ENCODE results near the gene PECR. TPM values are rescaled to one million over a fixed set of nuclear protein-coding genes. Genes with fewer than 3 reads are reported as not detected.

Gene PECR
- total and polyA plus RNA-seq, 4 donors, result 10.6 to 25.9 (median 13.4) TPM

- H3K27me3 ChIP-seq (ENCODE audit: control insufficient read depth in 3 of 3, insufficient read depth in 3 of 3, low read length in 2 of 3), result no peaks in the 10 kb centered on the region
- no peaks in the 10 kb centered on the region for H3K9me3 ChIP-seq (ENCODE audit: control insufficient read depth in 4 of 4, insufficient read depth in 3 of 4, low read length in 3 of 4)
- no peak for DNase-seq
- no peak overlapping the region for H3K27ac ChIP-seq (ENCODE audit: low read depth in 1 of 2, low read length in 1 of 2)
- no peak overlapping the region for H3K4me3 ChIP-seq
- 89 to 92% methylated on average over 3 of the region's 3 CpGs for WGBS, 2 donors
- no peak overlapping the region for H3K9ac ChIP-seq (ENCODE audit: insufficient read depth in 1 of 2, low read length in 2 of 2)
- H3K4me1 ChIP-seq (ENCODE audit: control insufficient read depth in 5 of 5, insufficient read depth in 5 of 5, low read length in 5 of 5), result peaks cover 0 to 7% (median 3%) of the 10 kb centered on the region in 5 donors
- ATAC-seq (ENCODE audit: insufficient read depth, low FRiP score), result no peak
- TF ChIP-seq, protein P1, sequence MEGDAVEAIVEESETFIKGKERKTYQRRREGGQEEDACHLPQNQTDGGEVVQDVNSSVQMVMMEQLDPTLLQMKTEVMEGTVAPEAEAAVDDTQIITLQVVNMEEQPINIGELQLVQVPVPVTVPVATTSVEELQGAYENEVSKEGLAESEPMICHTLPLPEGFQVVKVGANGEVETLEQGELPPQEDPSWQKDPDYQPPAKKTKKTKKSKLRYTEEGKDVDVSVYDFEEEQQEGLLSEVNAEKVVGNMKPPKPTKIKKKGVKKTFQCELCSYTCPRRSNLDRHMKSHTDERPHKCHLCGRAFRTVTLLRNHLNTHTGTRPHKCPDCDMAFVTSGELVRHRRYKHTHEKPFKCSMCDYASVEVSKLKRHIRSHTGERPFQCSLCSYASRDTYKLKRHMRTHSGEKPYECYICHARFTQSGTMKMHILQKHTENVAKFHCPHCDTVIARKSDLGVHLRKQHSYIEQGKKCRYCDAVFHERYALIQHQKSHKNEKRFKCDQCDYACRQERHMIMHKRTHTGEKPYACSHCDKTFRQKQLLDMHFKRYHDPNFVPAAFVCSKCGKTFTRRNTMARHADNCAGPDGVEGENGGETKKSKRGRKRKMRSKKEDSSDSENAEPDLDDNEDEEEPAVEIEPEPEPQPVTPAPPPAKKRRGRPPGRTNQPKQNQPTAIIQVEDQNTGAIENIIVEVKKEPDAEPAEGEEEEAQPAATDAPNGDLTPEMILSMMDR (IDR thresholded peaks at IDR 0.05; ENCODE audit: control extremely low read depth, extremely low read depth), result no peak
- H3K36me3 ChIP-seq (ENCODE audit: control insufficient read depth in 4 of 4, insufficient read depth in 4 of 4, low read length in 4 of 4), result no peaks in the 10 kb centered on the region
Measured at GRCh38 chr2:216104691-216105090, 23.1 kb upstream of the PECR start.

DNA sequence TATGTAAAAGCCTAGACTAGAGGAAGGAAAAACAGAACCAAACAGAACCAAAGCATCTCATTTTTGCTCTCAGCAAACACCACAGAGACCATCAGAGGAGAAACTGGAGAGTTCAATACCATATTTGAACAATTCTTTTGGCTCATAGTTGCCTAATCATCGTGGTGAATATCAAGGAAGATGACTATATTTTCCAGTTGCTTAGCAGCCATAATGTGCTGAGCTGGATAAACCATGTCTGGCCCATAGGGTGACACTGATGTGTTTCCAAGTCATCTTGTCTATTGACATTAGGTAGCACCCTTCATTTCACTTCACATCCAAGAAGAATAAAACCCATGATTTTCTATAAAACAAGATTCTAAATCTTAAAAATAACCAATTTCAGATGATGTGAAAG is 21.6 kb upstream of the PECR start:
- DNase-seq (no peak), ATAC-seq (ENCODE audit: insufficient read depth, low FRiP score) (no peak)
- Histone ChIP-seq H3K27ac (ENCODE audit: low read depth in 1 of 2, low read length in 1 of 2) (no peak overlapping the region), H3K9ac (ENCODE audit: insufficient read depth in 1 of 2, low read length in 2 of 2) (no peak overlapping the region), H3K9me3 (ENCODE audit: control insufficient read depth in 4 of 4, insufficient read depth in 3 of 4, low read length in 3 of 4) (no peaks in the 10 kb centered on the region), H3K4me3 (no peak overlapping the region), H3K36me3 (ENCODE audit: control insufficient read depth in 4 of 4, insufficient read depth in 4 of 4, low read length in 4 of 4) (no peaks in the 10 kb centered on the region), H3K27me3 (ENCODE audit: control insufficient read depth in 3 of 3, insufficient read depth in 3 of 3, low read length in 2 of 3) (no peaks in the 10 kb centered on the region), H3K4me1 (ENCODE audit: control insufficient read depth in 5 of 5, insufficient read depth in 5 of 5, low read length in 5 of 5) (peaks cover 0 to 2% (median 0%) of the 10 kb centered on the region in 5 donors)
- 61 to 69% methylated on average over 1 of the region's 1 CpG for WGBS, 2 donors
- TF ChIP-seq, protein P1 (IDR thresholded peaks at IDR 0.05; ENCODE audit: control extremely low read depth, extremely low read depth), result no peak

GRCh38 chr2:216101109-216101508 is 19.5 kb upstream of the PECR start:
- H3K27me3 ChIP-seq (ENCODE audit: control insufficient read depth in 3 of 3, insufficient read depth in 3 of 3, low read length in 2 of 3), result no peaks in the 10 kb centered on the region
- no peak overlapping the region for H3K4me3 ChIP-seq
- TF ChIP-seq, protein P1 (IDR thresholded peaks at IDR 0.05; ENCODE audit: control extremely low read depth, extremely low read depth), result no peak
- H3K4me1 ChIP-seq (ENCODE audit: control insufficient read depth in 5 of 5, insufficient read depth in 5 of 5, low read length in 5 of 5), result peaks cover 0 to 1% (median 0%) of the 10 kb centered on the region in 5 donors
- H3K27ac ChIP-seq (ENCODE audit: low read depth in 1 of 2, low read length in 1 of 2), result no peak overlapping the region
- no peak for DNase-seq
- no peak overlapping the region for H3K9ac ChIP-seq (ENCODE audit: insufficient read depth in 1 of 2, low read length in 2 of 2)
- H3K9me3 ChIP-seq (ENCODE audit: control insufficient read depth in 4 of 4, insufficient read depth in 3 of 4, low read length in 3 of 4), result no peaks in the 10 kb centered on the region
- ATAC-seq (ENCODE audit: insufficient read depth, low FRiP score), result no peak
- no peaks in the 10 kb centered on the region for H3K36me3 ChIP-seq (ENCODE audit: control insufficient read depth in 4 of 4, insufficient read depth in 4 of 4, low read length in 4 of 4)
- WGBS, 2 donors, result 84 to 85% methylated on average over 4 of the region's 4 CpGs
